Liver (tissue), 3 donors: ENCODE data around the gene LIMS2.

Source experiments
- NR2F2 ChIP-seq: IDR thresholded peaks from 2 replicates; pipeline ENCODE4 v1.6.1; 2016; ENCODE audit warnings: antibody characterized with exemption
- RAD21 ChIP-seq, 2 donors: IDR thresholded peaks; 2 replicates each; pipeline ENCODE4 v1.6.1; 2016; ENCODE audit warnings: antibody characterized with exemption in 2 of 2, mild to moderate bottlenecking in 2 of 2
- SP1 ChIP-seq: IDR thresholded peaks from 2 replicates; pipeline ENCODE4 v1.6.1; 2018; ENCODE audit warnings: antibody characterized with exemption, mild to moderate bottlenecking
- TAF1 ChIP-seq: conservative IDR thresholded peaks from 2 replicates; pipeline ENCODE4 v1.6.1; 2016; ENCODE audit warnings: antibody characterized with exemption, mild to moderate bottlenecking
- TF ChIP-seq, protein P1 (sequence below): fragments of 150-350 bp; IDR thresholded peaks from 2 replicates; pipeline ENCODE4 v1.5.1; 2017; ENCODE audit warnings: improper control_type of control experiment, low read depth, low read length; ENCODE audit not compliant: missing input control
- TF ChIP-seq, protein P2 (sequence below): IDR thresholded peaks from 2 replicates; pipeline ENCODE4 v1.6.1; 2016; ENCODE audit warnings: antibody characterized with exemption
- TF ChIP-seq, protein P3 (sequence below): IDR thresholded peaks from 2 replicates; pipeline ENCODE4 v1.6.1; 2016; ENCODE audit warnings: antibody characterized with exemption
- donor health status: healthy.
- donor health status: healthy.

DNA sequence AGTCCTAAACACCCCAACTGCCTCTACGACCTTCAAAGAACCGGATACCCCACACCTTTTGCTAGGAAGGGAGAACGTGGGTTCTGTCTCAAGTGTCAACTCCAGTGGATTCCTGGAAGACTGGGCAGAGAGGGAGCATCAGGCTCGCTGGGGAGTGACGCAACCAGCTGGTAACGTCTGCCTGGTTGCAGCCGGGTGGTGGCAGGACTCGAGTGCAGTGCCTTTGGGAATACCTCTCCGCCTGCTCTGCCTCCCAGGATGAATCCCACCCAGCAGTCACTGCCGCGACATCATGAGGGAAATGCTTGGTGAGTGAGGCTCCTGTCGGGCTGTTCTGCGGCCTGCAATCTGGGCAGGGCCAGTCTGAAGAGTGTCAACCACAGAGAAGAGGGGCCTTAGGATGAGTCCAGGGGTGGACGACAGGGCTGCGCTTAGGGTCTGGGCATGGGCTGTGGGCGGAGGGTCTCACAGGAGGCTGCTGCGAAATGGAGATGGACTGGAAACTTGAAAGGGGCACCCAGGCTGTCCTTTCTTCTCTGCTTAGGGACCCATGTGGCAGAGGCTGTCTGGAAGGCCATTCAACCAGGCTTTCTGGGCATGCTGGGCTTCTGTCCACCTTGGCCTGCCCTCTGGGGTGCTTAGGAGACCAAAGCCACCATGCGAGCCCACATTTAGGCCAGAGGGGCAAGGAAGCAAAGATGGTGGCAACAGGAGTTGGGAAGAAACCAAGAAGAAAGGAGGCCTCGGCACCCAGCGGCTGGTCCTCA, 16.5 kb downstream of the LIMS2 start:
- TF ChIP-seq, protein P1, sequence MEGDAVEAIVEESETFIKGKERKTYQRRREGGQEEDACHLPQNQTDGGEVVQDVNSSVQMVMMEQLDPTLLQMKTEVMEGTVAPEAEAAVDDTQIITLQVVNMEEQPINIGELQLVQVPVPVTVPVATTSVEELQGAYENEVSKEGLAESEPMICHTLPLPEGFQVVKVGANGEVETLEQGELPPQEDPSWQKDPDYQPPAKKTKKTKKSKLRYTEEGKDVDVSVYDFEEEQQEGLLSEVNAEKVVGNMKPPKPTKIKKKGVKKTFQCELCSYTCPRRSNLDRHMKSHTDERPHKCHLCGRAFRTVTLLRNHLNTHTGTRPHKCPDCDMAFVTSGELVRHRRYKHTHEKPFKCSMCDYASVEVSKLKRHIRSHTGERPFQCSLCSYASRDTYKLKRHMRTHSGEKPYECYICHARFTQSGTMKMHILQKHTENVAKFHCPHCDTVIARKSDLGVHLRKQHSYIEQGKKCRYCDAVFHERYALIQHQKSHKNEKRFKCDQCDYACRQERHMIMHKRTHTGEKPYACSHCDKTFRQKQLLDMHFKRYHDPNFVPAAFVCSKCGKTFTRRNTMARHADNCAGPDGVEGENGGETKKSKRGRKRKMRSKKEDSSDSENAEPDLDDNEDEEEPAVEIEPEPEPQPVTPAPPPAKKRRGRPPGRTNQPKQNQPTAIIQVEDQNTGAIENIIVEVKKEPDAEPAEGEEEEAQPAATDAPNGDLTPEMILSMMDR, result no peak
- TF ChIP-seq NR2F2 (no peak), TAF1 (no peak), SP1 (no peak), RAD21 (IDR thresholded peaks at IDR 0.05) (no peak)
- TF ChIP-seq, protein P2, sequence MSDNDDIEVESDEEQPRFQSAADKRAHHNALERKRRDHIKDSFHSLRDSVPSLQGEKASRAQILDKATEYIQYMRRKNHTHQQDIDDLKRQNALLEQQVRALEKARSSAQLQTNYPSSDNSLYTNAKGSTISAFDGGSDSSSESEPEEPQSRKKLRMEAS, result no peak
- TF ChIP-seq, protein P3, sequence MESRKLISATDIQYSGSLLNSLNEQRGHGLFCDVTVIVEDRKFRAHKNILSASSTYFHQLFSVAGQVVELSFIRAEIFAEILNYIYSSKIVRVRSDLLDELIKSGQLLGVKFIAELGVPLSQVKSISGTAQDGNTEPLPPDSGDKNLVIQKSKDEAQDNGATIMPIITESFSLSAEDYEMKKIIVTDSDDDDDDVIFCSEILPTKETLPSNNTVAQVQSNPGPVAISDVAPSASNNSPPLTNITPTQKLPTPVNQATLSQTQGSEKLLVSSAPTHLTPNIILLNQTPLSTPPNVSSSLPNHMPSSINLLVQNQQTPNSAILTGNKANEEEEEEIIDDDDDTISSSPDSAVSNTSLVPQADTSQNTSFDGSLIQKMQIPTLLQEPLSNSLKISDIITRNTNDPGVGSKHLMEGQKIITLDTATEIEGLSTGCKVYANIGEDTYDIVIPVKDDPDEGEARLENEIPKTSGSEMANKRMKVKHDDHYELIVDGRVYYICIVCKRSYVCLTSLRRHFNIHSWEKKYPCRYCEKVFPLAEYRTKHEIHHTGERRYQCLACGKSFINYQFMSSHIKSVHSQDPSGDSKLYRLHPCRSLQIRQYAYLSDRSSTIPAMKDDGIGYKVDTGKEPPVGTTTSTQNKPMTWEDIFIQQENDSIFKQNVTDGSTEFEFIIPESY, result no peak
